Stomach (tissue), 4 donors: Measurements from ENCODE around the gene ATP9B.

Source experiments
- CTCF ChIP-seq, 7 experiments: fragments of 450-650 bp in 4 of 7; fragments of 200-600 bp in 3 of 7; sonication (generic) in 3 of 7; IDR thresholded peaks; one replicate each; pipeline ENCODE4 v1.5.1; 2016 to 2019; ENCODE audit warnings: antibody characterized with exemption in 7 of 7, control low read depth in 2 of 7, mild to moderate bottlenecking in 1 of 7
- EP300 ChIP-seq: sonication (generic); formaldehyde crosslinking; IDR thresholded peaks from one replicate; pipeline ENCODE4 v1.6.1; 2017; ENCODE audit warnings: antibody characterized with exemption

- TF ChIP-seq CTCF (IDR thresholded peaks at IDR 0.05) (no peak), EP300 (no peak)
These were observed 179.4 kb downstream of the ATP9B start for GRCh38 chr18:79248495-79249060.
